ENCODE measurements around the gene CLASP1. TPM values are rescaled to one million over a fixed set of nuclear protein-coding genes. Genes with fewer than 3 reads are reported as not detected.

CLASP1 gene
- total RNA-seq, result 10 to 100 TPM; 28.9 to 58.0 (median 41.9) TPM

DNA sequence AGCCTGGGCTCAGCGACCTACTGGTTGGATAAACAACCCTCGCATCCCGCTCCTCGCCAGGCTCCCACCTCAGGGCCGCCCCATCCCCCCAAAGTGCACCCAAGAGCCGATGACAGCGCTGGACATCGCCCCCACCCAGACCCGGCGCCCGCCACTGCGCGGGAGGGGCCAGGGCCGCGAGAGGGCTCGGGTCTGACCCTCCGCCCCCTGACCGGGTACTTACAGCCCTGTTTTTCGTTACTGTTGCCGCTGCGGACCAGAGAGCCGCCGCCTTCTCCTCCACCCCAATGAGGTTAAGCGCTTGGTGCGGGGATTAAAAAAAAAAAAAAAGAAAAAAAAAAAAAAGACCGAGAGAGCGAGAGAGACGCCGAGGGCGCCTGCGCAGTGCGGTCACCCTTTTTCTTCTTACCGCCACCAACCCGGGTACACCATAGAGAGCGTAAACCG lies at the start of gene CLASP1:
TSS of gene CLASP1 (minus strand) at position 314 of the 447 bp plus-strand sequence. CDS start 43,567 bp downstream, outside the sequence.
- H3K4me1 ChIP-seq, result peaks cover 7 to 57% (median 22%) of the 10 kb centered on the region in 3 donors
- intact Hi-C loops (cut with DNase I), result no loop called here
- DNase-seq, result peak; percentile 44

DNA sequence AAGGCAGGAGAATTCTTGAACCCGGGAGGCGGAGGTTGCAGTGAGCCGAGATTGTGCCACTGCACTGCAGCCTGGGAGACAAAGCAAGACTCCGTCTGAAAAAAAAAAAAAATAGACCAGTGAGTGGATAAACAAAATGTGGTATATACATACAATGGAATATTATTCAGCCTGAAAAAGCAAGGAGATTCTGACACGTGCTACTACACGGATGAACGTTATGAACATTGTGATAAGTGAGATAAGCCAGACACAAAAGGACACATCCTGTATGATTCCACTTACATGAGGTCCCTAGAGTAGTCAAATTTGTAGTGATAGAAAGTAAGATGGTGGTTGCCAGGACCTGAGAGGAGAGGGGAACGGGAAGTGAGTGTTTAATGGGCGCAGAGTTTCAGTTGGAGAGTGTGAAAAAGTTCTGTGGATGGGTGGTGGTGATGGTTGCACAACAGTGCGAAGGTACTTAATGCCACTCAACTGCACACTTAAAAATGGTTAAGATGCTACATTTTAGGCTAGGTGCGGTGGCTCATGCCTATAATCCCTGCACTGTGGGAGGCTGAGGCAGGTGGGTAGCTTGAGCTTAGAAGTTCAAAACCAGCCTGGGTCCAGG lies 49.2 kb upstream of the CLASP1 start:
- no peak for DNase-seq
- 80 to 83% methylated on average over 7 to 11 of the region's 11 CpGs for WGBS, 2 donors
- Histone ChIP-seq H3K4me3 (no peak overlapping the region), H3K4me1 (peaks cover 5 to 52% (median 23%) of the 10 kb centered on the region in 3 donors), H3K9me3 (no peaks in the 10 kb centered on the region), H3K27ac (no peak overlapping the region), H3K27me3 (no peaks in the 10 kb centered on the region), H3K36me3 (no peaks in the 10 kb centered on the region)
- TF ChIP-seq POLR2A (IDR thresholded peaks at IDR 0.05) (no peak), CTCF (IDR thresholded peaks at IDR 0.05) (no peak)
- intact Hi-C loops (cut with DNase I), result no loop called here

More for the DNA sequence above, at the start of gene CLASP1:
- no peak for TF ChIP-seq CTCF (IDR thresholded peaks at IDR 0.05)
- peak in 1 of 4 donors; percentile 55 for TF ChIP-seq POLR2A (IDR thresholded peaks at IDR 0.05)
- H3K27me3 ChIP-seq, result no peaks in the 10 kb centered on the region
- H3K9me3 ChIP-seq, result no peaks in the 10 kb centered on the region
- H3K36me3 ChIP-seq, result no peaks in the 10 kb centered on the region
- H3K4me3 ChIP-seq, result peak within 1 kb of the TSS; percentile 73 to 95 (median 81)
- WGBS, 2 donors, result 0% methylated on average over 8 to 16 of the region's 36 CpGs
- H3K27ac ChIP-seq, result peak within 1 kb of the TSS; percentile 97 to 99 (median 98)

GRCh38 chr2:121697108-121697631 lies 47.9 kb upstream of the CLASP1 start:
- Histone ChIP-seq H3K27ac (peak overlapping the region in 1 of 4 donors; percentile 12), H3K36me3 (no peaks in the 10 kb centered on the region), H3K4me3 (no peak overlapping the region), H3K27me3 (no peaks in the 10 kb centered on the region), H3K9me3 (no peaks in the 10 kb centered on the region), H3K4me1 (peaks cover 5 to 52% (median 23%) of the 10 kb centered on the region in 3 donors)
- WGBS, 2 donors, result 29 to 57% methylated on average over 4 of the region's 4 CpGs
- DNase-seq, result no peak
- TF ChIP-seq CTCF (IDR thresholded peaks at IDR 0.05) (no peak), POLR2A (IDR thresholded peaks at IDR 0.05) (no peak)
- intact Hi-C loops (cut with DNase I), result no loop called here

- Histone ChIP-seq H3K27ac (no peak overlapping the region), H3K27me3 (no peaks in the 10 kb centered on the region), H3K36me3 (no peaks in the 10 kb centered on the region), H3K4me1 (peaks cover 5 to 52% (median 23%) of the 10 kb centered on the region in 3 donors), H3K9me3 (no peaks in the 10 kb centered on the region), H3K4me3 (no peak overlapping the region)
- DNase-seq, result no peak
- intact Hi-C loops (cut with DNase I), result no loop called here
- TF ChIP-seq CTCF (IDR thresholded peaks at IDR 0.05) (no peak), POLR2A (IDR thresholded peaks at IDR 0.05) (no peak)
- 81 to 96% methylated on average over 4 of the region's 7 CpGs for WGBS, 2 donors
Measured at GRCh38 chr2:121696410-121696930, 47.2 kb upstream of the CLASP1 start.

- no peaks in the 10 kb centered on the region for H3K9me3 ChIP-seq
- no peaks in the 10 kb centered on the region for H3K36me3 ChIP-seq
- intact Hi-C loops (cut with DNase I), result no loop called here
- peak overlapping the region in 3 of 4 donors; percentile 55 to 59 (median 56) for H3K27ac ChIP-seq
- H3K4me1 ChIP-seq, result peaks cover 5 to 43% (median 22%) of the 10 kb centered on the region in 3 donors
- DNase-seq, result no peak
- H3K4me3 ChIP-seq, result no peak overlapping the region
- WGBS, 2 donors, result 29 to 34% methylated on average over 1 to 2 of the region's 2 CpGs
- no peaks in the 10 kb centered on the region for H3K27me3 ChIP-seq
- TF ChIP-seq CTCF (IDR thresholded peaks at IDR 0.05), result no peak
- no peak for TF ChIP-seq POLR2A (IDR thresholded peaks at IDR 0.05)
Measured at GRCh38 chr2:121695171-121695451, 45.8 kb upstream of the CLASP1 start.
